PC-9 (cell line): ENCODE measurements around the gene CPEB3. TPM values are rescaled to one million over a fixed set of nuclear protein-coding genes. Genes with fewer than 3 reads are reported as not detected.

Source experiments
- BruUV-seq: library from RNA; stranded (reverse); fragments of 400-500 nt; replicated peaks from 2 replicates; lab custom pipeline; 2021; lab: Mats Ljungman, UMichigan
- CTCF ChIA-PET: fragments of 300-600 bp; sonication (Branson Sonifier 250); formaldehyde crosslinking; loops from one replicate; lab custom pipeline; 2022; ENCODE audit warnings: antibody characterized with exemption; lab: Charles Lee
- POLR2A ChIA-PET: fragments of 300-600 bp; sonication (Branson Sonifier 250); formaldehyde crosslinking; loops from one replicate; lab custom pipeline; 2022; ENCODE audit warnings: antibody characterized with exemption; ENCODE audit not compliant: unreplicated experiment; lab: Charles Lee
- DNase-seq, 2 experiments: peaks; one replicate each; pipeline versions ENCODE4 v3.0.0 to v3.0.0-alpha.2; 2015 to 2022; ENCODE audit warnings: mixed read lengths in 1 of 2
- H2AFZ ChIP-seq: fragments of 200-600 bp; sonication (generic); 2 replicates; pipeline ENCODE4 v1.8.1; 2017; ENCODE audit warnings: antibody characterized with exemption
- H3F3A ChIP-seq: fragments of 200-600 bp; sonication (generic); 2 replicates; pipeline ENCODE4 v1.8.1; 2017; ENCODE audit warnings: antibody characterized with exemption, mild to moderate bottlenecking, low read depth; ENCODE audit not compliant: insufficient read depth
- H3K27ac ChIP-seq: fragments of 200-600 bp; sonication (generic); 2 replicates; pipeline ENCODE4 v1.6.1; 2016; ENCODE audit warnings: mixed run types
- H3K27me3 ChIP-seq: fragments of 200-600 bp; sonication (generic); 2 replicates; pipeline ENCODE4 v1.6.1; 2016; ENCODE audit warnings: low read depth, mixed run types; ENCODE audit not compliant: insufficient read depth
- H3K36me3 ChIP-seq: fragments of 200-600 bp; sonication (generic); 2 replicates; pipeline ENCODE4 v1.6.1; 2016; ENCODE audit warnings: low read depth, mixed run types
- H3K4me1 ChIP-seq: fragments of 200-600 bp; sonication (generic); replicated peaks from 2 replicates; pipeline ENCODE4 v1.6.1; 2016; ENCODE audit warnings: mixed run types; ENCODE audit not compliant: insufficient read depth
- H3K4me2 ChIP-seq: fragments of 200-600 bp; sonication (generic); 2 replicates; pipeline ENCODE4 v1.6.1; 2017; ENCODE audit warnings: mixed run types
- H3K4me3 ChIP-seq: fragments of 200-600 bp; sonication (generic); 2 replicates; pipeline ENCODE4 v1.6.1; 2016; ENCODE audit warnings: mixed run types
- H3K79me2 ChIP-seq: fragments of 200-600 bp; sonication (generic); 2 replicates; pipeline ENCODE4 v1.6.1; 2017; ENCODE audit warnings: low read depth, mixed run types
- H3K9me2 ChIP-seq: fragments of 200-600 bp; sonication (generic); 2 replicates; pipeline ENCODE4 v1.8.1; 2017; ENCODE audit warnings: mild to moderate bottlenecking; ENCODE audit not compliant: insufficient read depth
- H3K9me3 ChIP-seq: fragments of 200-600 bp; sonication (generic); 2 replicates; pipeline ENCODE4 v1.8.1; 2016; ENCODE audit warnings: low read depth; ENCODE audit not compliant: insufficient read depth
- H4K20me1 ChIP-seq: fragments of 200-600 bp; sonication (generic); 2 replicates; pipeline ENCODE4 v1.8.1; 2017; ENCODE audit not compliant: insufficient read depth
- EZH2 ChIP-seq: fragments of 200-600 bp; sonication (generic); IDR thresholded peaks from 2 replicates; pipeline ENCODE4 v1.8.0; 2017; ENCODE audit warnings: antibody characterized with exemption, low read depth
- intact Hi-C: fragments of 100-400 bp; cut with micrococcal nuclease; formaldehyde crosslinking; loops from one replicate; pipeline ENCODE4 v1.10.0; 2022; ENCODE audit not compliant: unreplicated experiment
- total RNA-seq: library from RNA; stranded (reverse); gene quantifications from 2 replicates; pipeline ENCODE4 v1.2.3, GENCODE V29; 2021
- TF ChIP-seq, protein P1 (sequence below): fragments of 200-600 bp; sonication (generic); conservative IDR thresholded peaks from 2 replicates; pipeline ENCODE4 v1.6.1; 2017; ENCODE audit warnings: mixed run types, antibody characterized with exemption, mild to moderate bottlenecking, moderate library complexity

Gene CPEB3
- total RNA-seq, 1 experiment from 2014 or later = 1.4 TPM

GRCh38 chr10:92076722-92077121 is 214.2 kb downstream of the CPEB3 start:
- Histone ChIP-seq H3K9me2 (no peaks in the 10 kb centered on the region), H4K20me1 (no peaks in the 10 kb centered on the region)
- DNase-seq = no peak

DNA sequence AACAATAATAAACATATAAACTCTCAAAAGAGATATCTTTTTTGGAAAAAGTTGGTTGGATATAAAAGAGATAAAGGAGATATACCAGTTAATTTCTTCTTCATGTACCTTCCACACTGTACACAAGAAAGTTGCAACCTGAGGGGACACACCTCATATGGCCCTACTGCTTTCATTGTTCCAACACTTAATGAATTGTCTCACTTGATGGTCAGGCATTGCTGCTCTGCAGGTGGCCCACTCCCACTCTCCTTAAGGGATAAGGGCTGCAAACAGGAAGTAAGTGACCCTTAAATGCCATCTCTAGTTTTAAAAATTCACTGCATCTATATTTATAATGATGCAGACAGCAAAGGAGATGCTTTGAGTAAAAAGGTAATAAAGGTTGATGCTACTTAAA is 215.0 kb downstream of the CPEB3 start:
- DNase-seq = no peak
- Histone ChIP-seq H3K9me2 (no peaks in the 10 kb centered on the region), H3K36me3 (no peaks in the 10 kb centered on the region), H3K27me3 (no peaks in the 10 kb centered on the region), H3K4me3 (no peak overlapping the region), H3F3A (no peaks in the 10 kb centered on the region), H4K20me1 (no peaks in the 10 kb centered on the region), H3K27ac (no peak overlapping the region), H3K9me3 (no peaks in the 10 kb centered on the region), H3K4me1 (no peaks in the 10 kb centered on the region), H3K4me2 (no peak overlapping the region), H2AFZ (no peak overlapping the region), H3K79me2 (no peaks in the 10 kb centered on the region)
- intact Hi-C loops = loop anchor here (1.0 kb wide), 1 partner anchor 8 kb away; no protein-coding TSS in a partner anchor
- POLR2A ChIA-PET = no interaction called here
- CTCF ChIA-PET = no interaction called here
- no TSS peak for BruUV-seq
- TF ChIP-seq EZH2 = no peak
- TF ChIP-seq, protein P1, sequence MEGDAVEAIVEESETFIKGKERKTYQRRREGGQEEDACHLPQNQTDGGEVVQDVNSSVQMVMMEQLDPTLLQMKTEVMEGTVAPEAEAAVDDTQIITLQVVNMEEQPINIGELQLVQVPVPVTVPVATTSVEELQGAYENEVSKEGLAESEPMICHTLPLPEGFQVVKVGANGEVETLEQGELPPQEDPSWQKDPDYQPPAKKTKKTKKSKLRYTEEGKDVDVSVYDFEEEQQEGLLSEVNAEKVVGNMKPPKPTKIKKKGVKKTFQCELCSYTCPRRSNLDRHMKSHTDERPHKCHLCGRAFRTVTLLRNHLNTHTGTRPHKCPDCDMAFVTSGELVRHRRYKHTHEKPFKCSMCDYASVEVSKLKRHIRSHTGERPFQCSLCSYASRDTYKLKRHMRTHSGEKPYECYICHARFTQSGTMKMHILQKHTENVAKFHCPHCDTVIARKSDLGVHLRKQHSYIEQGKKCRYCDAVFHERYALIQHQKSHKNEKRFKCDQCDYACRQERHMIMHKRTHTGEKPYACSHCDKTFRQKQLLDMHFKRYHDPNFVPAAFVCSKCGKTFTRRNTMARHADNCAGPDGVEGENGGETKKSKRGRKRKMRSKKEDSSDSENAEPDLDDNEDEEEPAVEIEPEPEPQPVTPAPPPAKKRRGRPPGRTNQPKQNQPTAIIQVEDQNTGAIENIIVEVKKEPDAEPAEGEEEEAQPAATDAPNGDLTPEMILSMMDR = no peak

More at GRCh38 chr10:92076722-92077121, 214.2 kb downstream of the CPEB3 start:
- no peaks in the 10 kb centered on the region for H3K4me1 ChIP-seq
- H3K79me2 ChIP-seq = no peaks in the 10 kb centered on the region
- H3K27me3 ChIP-seq = no peaks in the 10 kb centered on the region
- TF ChIP-seq EZH2 = no peak
- TF ChIP-seq, protein P1 = no peak
- H2AFZ ChIP-seq = no peak overlapping the region
- intact Hi-C loops = loop anchor here (1.0 kb wide), 1 partner anchor 8 kb away; no protein-coding TSS in a partner anchor
- no peak overlapping the region for H3K4me3 ChIP-seq
- no TSS peak for BruUV-seq
- no peak overlapping the region for H3K27ac ChIP-seq
- CTCF ChIA-PET = no interaction called here
- no peak overlapping the region for H3K4me2 ChIP-seq
- H3K9me3 ChIP-seq = no peaks in the 10 kb centered on the region
- no peaks in the 10 kb centered on the region for H3K36me3 ChIP-seq
- no peaks in the 10 kb centered on the region for H3F3A ChIP-seq
- POLR2A ChIA-PET = no interaction called here

- H3K79me2 ChIP-seq = no peaks in the 10 kb centered on the region
- DNase-seq = no peak
- no peaks in the 10 kb centered on the region for H4K20me1 ChIP-seq
- ChIA-PET CTCF (interaction anchor here (0.6 kb wide), 1 partner anchor 219 kb away, joined by 4 read pairs; no protein-coding TSS in a partner anchor), POLR2A (no interaction called here)
- no peaks in the 10 kb centered on the region for H3K9me2 ChIP-seq
- no peaks in the 10 kb centered on the region for H3K27me3 ChIP-seq
- H3K27ac ChIP-seq = no peak overlapping the region
- H3K4me2 ChIP-seq = no peak overlapping the region
- no peak overlapping the region for H3K4me3 ChIP-seq
- no peaks in the 10 kb centered on the region for H3K4me1 ChIP-seq
- H2AFZ ChIP-seq = no peak overlapping the region
- no peaks in the 10 kb centered on the region for H3K9me3 ChIP-seq
- no peaks in the 10 kb centered on the region for H3F3A ChIP-seq
- BruUV-seq = no TSS peak
- H3K36me3 ChIP-seq = no peaks in the 10 kb centered on the region
- intact Hi-C loops = no loop called here
- TF ChIP-seq, protein P1 = peak; percentile 60
- TF ChIP-seq EZH2 = no peak
These were observed 216.6 kb downstream of the CPEB3 start for GRCh38 chr10:92074126-92074887.
